HCT116 (cell line): ENCODE results near the gene PIEZO2. TPM values are rescaled to one million over a fixed set of nuclear protein-coding genes. Genes with fewer than 3 reads are reported as not detected.

ENCODE experiments used
- ATAC-seq: fragments of 200-7000 bp; cut with Tn5 transposase; 2 replicates; pipeline ENCODE4 v1.9.1; 2020; ENCODE audit warnings: mild to moderate bottlenecking, moderate library complexity
- BruUV-seq: library from RNA; stranded (reverse); fragments of 400-500 nt; replicated peaks from 2 replicates; lab custom pipeline; 2021; lab: Mats Ljungman, UMichigan
- CTCF ChIA-PET: fragments of 300-600 bp; sonication (Branson Sonifier 250); formaldehyde crosslinking; loops from one replicate; lab custom pipeline; 2021; ENCODE audit warnings: antibody characterized with exemption; lab: Charles Lee
- POLR2A ChIA-PET: fragments of 300-600, 350-600 bp; sonication (Branson Sonifier 250); formaldehyde crosslinking; loops from one replicate; lab custom pipeline; 2021; ENCODE audit warnings: antibody characterized with exemption; lab: Charles Lee
- RAD21 ChIA-PET, 2 experiments: fragments of 300-600 bp; sonication (Branson Sonifier 250); formaldehyde crosslinking; loops; one replicate each; lab custom pipeline; 2023; ENCODE audit warnings: low total read pairs in 2 of 2; ENCODE audit not compliant: uncharacterized antibody in 2 of 2, unreplicated experiment in 2 of 2, low non-redundant PET in 1 of 2; lab: Charles Lee
- DNase-seq: peaks from one replicate; pipeline ENCODE4 v3.0.0-alpha.2; 2010; ENCODE audit warnings: low read depth, low spot score
- H2AFZ ChIP-seq: fragments of 200-600 bp; shearing (Covaris generic), sonication (generic); 2 replicates; pipeline ENCODE4 v1.6.1; 2017; ENCODE audit warnings: low read depth, mixed run types, mixed read lengths, antibody characterized with exemption, low read length; ENCODE audit not compliant: poor library complexity, severe bottlenecking
- H3K27ac ChIP-seq: 2 replicates; pipeline ENCODE4 v1.5.1; 2012; ENCODE audit warnings: low read depth, low read length
- H3K27me3 ChIP-seq: fragments of 200-600 bp; sonication (generic); 2 replicates; pipeline ENCODE4 v1.6.1; 2016; ENCODE audit warnings: mixed run types, low read length, mixed read lengths; ENCODE audit not compliant: insufficient read depth
- H3K36me3 ChIP-seq, 2 experiments: fragments of 200-500 bp in 1 of 2; fragments of 200-600 bp in 1 of 2; sonication (Bioruptor generic) in 1 of 2; sonication (generic) in 1 of 2; 2 replicates each; pipeline versions ENCODE4 v1.5.1 to v1.6.1; 2014 to 2016; ENCODE audit warnings: low read length in 2 of 2, inconsistent platforms in 1 of 2, mixed read lengths in 1 of 2, mixed run types in 1 of 2; ENCODE audit not compliant: insufficient read depth in 2 of 2, control insufficient read depth in 1 of 2
- H3K4me1 ChIP-seq, 2 experiments: fragments of 200-600 bp in 1 of 2; sonication (generic) in 1 of 2; 2 replicates each; pipeline versions ENCODE4 v1.5.1 to v1.6.1; 2012 to 2017; ENCODE audit warnings: low read length in 2 of 2, inconsistent platforms in 1 of 2, mild to moderate bottlenecking in 1 of 2, mixed read lengths in 1 of 2, mixed run types in 1 of 2, moderate library complexity in 1 of 2; ENCODE audit not compliant: insufficient read depth in 2 of 2, control insufficient read depth in 1 of 2
- H3K4me2 ChIP-seq: fragments of 200-600 bp; sonication (generic); 2 replicates; pipeline ENCODE4 v1.6.1; 2017; ENCODE audit warnings: mixed run types, low read length, mixed read lengths
- H3K4me3 ChIP-seq, 2 experiments: fragments of 200-600 bp in 1 of 2; sonication (generic) in 1 of 2; replicated peaks in 1 of 2; 2 replicates each; pipeline ENCODE4 v1.5.1; 2011 to 2016; ENCODE audit warnings: low read length in 2 of 2, control low read depth in 1 of 2, low read depth in 1 of 2, mild to moderate bottlenecking in 1 of 2, mixed read lengths in 1 of 2, mixed run types in 1 of 2
- H3K79me2 ChIP-seq: fragments of 200-600 bp; sonication (generic); 2 replicates; pipeline ENCODE4 v1.6.1; 2017; ENCODE audit warnings: mild to moderate bottlenecking, mixed run types, low read length, moderate library complexity, mixed read lengths; ENCODE audit not compliant: insufficient read depth
- H3K9ac ChIP-seq: fragments of 200-600 bp; sonication (generic); 2 replicates; pipeline ENCODE4 v1.6.1; 2016; ENCODE audit warnings: low read length, mixed read lengths
- H3K9me2 ChIP-seq: fragments of 200-600 bp; sonication (generic), shearing (Covaris generic); 2 replicates; pipeline ENCODE4 v1.6.1; 2017; ENCODE audit warnings: mixed run types, mild to moderate bottlenecking, moderate library complexity; ENCODE audit not compliant: insufficient read depth
- H3K9me3 ChIP-seq, 2 experiments: fragments of 200-500 bp in 1 of 2; fragments of 200-600 bp in 1 of 2; sonication (Bioruptor generic) in 1 of 2; sonication (generic) in 1 of 2; 2 replicates each; pipeline ENCODE4 v1.6.1; 2014 to 2017; ENCODE audit warnings: low read length in 2 of 2, mixed read lengths in 2 of 2, inconsistent platforms in 1 of 2, low read depth in 1 of 2, mild to moderate bottlenecking in 1 of 2, mixed run types in 1 of 2, moderate library complexity in 1 of 2; ENCODE audit not compliant: control insufficient read depth in 1 of 2, insufficient read depth in 1 of 2
- H4K20me1 ChIP-seq: fragments of 200-600 bp; sonication (generic), shearing (Covaris generic); 2 replicates; pipeline ENCODE4 v1.6.1; 2017; ENCODE audit warnings: mixed run types, mild to moderate bottlenecking, moderate library complexity; ENCODE audit not compliant: insufficient read depth
- CBX3 ChIP-seq: IDR thresholded peaks from 2 replicates; pipeline ENCODE4 v1.6.1; 2012; ENCODE audit warnings: low read depth
- CEBPB ChIP-seq: IDR thresholded peaks from 2 replicates; pipeline ENCODE4 v1.6.1; 2012; ENCODE audit warnings: low read depth
- CTCF ChIP-seq, 3 experiments: fragments of 200-600 bp in 1 of 3; sonication (generic) in 1 of 3; IDR thresholded peaks in 2 of 3; conservative IDR thresholded peaks in 1 of 3; 2 replicates each; pipeline ENCODE4 v1.5.1; 2012 to 2017; ENCODE audit warnings: low read depth in 2 of 3, low read length in 2 of 3, antibody characterized with exemption in 1 of 3, borderline replicate concordance in 1 of 3, control low read depth in 1 of 3, mild to moderate bottlenecking in 1 of 3, mixed read lengths in 1 of 3, mixed run types in 1 of 3, moderate library complexity in 1 of 3; ENCODE audit not compliant: insufficient read depth in 1 of 3
- EGR1 ChIP-seq: IDR thresholded peaks from 2 replicates; pipeline ENCODE4 v1.6.1; 2012; ENCODE audit warnings: low read depth
- ELF1 ChIP-seq: IDR thresholded peaks from 2 replicates; pipeline ENCODE4 v1.6.1; 2012; ENCODE audit warnings: low read depth, borderline replicate concordance
- EZH2phosphoT487 ChIP-seq: fragments of 200-600 bp; IDR thresholded peaks from 2 replicates; pipeline ENCODE4 v1.6.1; 2018; ENCODE audit warnings: antibody characterized with exemption, borderline replicate concordance
- FOSL1 ChIP-seq: IDR thresholded peaks from 2 replicates; pipeline ENCODE4 v1.6.1; 2012; ENCODE audit warnings: low read depth
- JUND ChIP-seq: IDR thresholded peaks from 2 replicates; pipeline ENCODE4 v1.6.1; 2012
- POLR2A ChIP-seq: IDR thresholded peaks from 2 replicates; pipeline ENCODE4 v1.7.0; 2011; ENCODE audit warnings: borderline replicate concordance; ENCODE audit not compliant: insufficient read depth, insufficient read length; ENCODE audit errors: extremely low read depth
- POLR2AphosphoS5 ChIP-seq: IDR thresholded peaks from 2 replicates; pipeline ENCODE4 v1.6.1; 2011; ENCODE audit warnings: mild to moderate bottlenecking, low read depth, low read length, moderate library complexity
- REST ChIP-seq: IDR thresholded peaks from 2 replicates; pipeline ENCODE4 v1.6.1; 2012; ENCODE audit warnings: low read depth
- SIN3A ChIP-seq: IDR thresholded peaks from 2 replicates; pipeline ENCODE4 v1.6.1; 2012; ENCODE audit warnings: low read depth
- SP1 ChIP-seq: IDR thresholded peaks from 2 replicates; pipeline ENCODE4 v1.6.1; 2012; ENCODE audit warnings: low read depth
- SRF ChIP-seq: IDR thresholded peaks from 2 replicates; pipeline ENCODE4 v1.6.1; 2012; ENCODE audit warnings: low read depth
- TCF7L2 ChIP-seq: IDR thresholded peaks from 2 replicates; pipeline ENCODE4 v1.7.0; 2011; ENCODE audit warnings: borderline replicate concordance, inconsistent platforms; ENCODE audit not compliant: insufficient read depth, insufficient read length; ENCODE audit errors: extremely low read depth
- YY1 ChIP-seq: IDR thresholded peaks from 2 replicates; pipeline ENCODE4 v1.6.1; 2011; ENCODE audit warnings: low read length, low read depth, moderate library complexity, mild to moderate bottlenecking; ENCODE audit not compliant: insufficient replicate concordance; ENCODE audit errors: extremely low read depth
- ZFX ChIP-seq: fragments of 450-650 bp; IDR thresholded peaks from 2 replicates; pipeline ENCODE4 v1.6.1; 2017
- ZNF274 ChIP-seq: fragments of 200-500 bp; sonication (Bioruptor generic); IDR thresholded peaks from 2 replicates; pipeline ENCODE4 v1.6.1; 2014; ENCODE audit warnings: mild to moderate bottlenecking, low read depth, low read length, inconsistent platforms
- intact Hi-C: fragments of 100-400 bp; cut with micrococcal nuclease; formaldehyde crosslinking; loops from 2 replicates; pipeline ENCODE4 v1.10.0; 2022
- total RNA-seq: library from RNA; stranded (reverse); gene quantifications from one replicate; pipeline ENCODE4 v1.2.1, GENCODE V29; 2021; ENCODE audit not compliant: unreplicated experiment
- TF ChIP-seq, protein P1 (sequence below): IDR thresholded peaks from 2 replicates; pipeline ENCODE4 v1.6.1; 2012
- TF ChIP-seq, protein P2 (sequence below): IDR thresholded peaks from 2 replicates; pipeline ENCODE4 v1.6.1; 2011; ENCODE audit warnings: mild to moderate bottlenecking, low read length, moderate library complexity; ENCODE audit not compliant: insufficient replicate concordance; ENCODE audit errors: extremely low read depth

Gene PIEZO2
- total RNA-seq, 1 experiment from 2014 or later, result 0.34 TPM

GRCh38 chr18:11035814-11036495 is 113.4 kb downstream of the PIEZO2 start:
- intact Hi-C loops, result no loop called here
- Histone ChIP-seq H2AFZ (no peak overlapping the region), H3K9ac (no peak overlapping the region), H3K4me3 (no peak overlapping the region), H4K20me1 (no peaks in the 10 kb centered on the region), H3K9me3 (no peaks in the 10 kb centered on the region), H3K4me2 (no peak overlapping the region), H3K27ac (no peak overlapping the region), H3K9me2 (no peaks in the 10 kb centered on the region), H3K36me3 (no peaks in the 10 kb centered on the region), H3K27me3 (peaks cover 10% of the 10 kb centered on the region; the same call in 1 of the 2 replicates), H3K79me2 (no peaks in the 10 kb centered on the region), H3K4me1 (no peaks in the 10 kb centered on the region)
- POLR2A ChIA-PET, result no interaction called here
- no peak for TF ChIP-seq EGR1
- TF ChIP-seq JUND, result no peak
- TF ChIP-seq, protein P1, sequence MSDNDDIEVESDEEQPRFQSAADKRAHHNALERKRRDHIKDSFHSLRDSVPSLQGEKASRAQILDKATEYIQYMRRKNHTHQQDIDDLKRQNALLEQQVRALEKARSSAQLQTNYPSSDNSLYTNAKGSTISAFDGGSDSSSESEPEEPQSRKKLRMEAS, result no peak
- TF ChIP-seq EZH2phosphoT487, result no peak
- TF ChIP-seq POLR2AphosphoS5, result no peak
- no peak for TF ChIP-seq CTCF (IDR thresholded peaks at IDR 0.05 in 2 of 3, conservative IDR thresholded peaks at IDR 0.05 in 1 of 3; ENCODE audit: borderline replicate concordance in 1 of 3, insufficient read depth in 1 of 3, low read depth in 2 of 3, low read length in 2 of 3)
- no peak for TF ChIP-seq SRF
- TF ChIP-seq, protein P2, sequence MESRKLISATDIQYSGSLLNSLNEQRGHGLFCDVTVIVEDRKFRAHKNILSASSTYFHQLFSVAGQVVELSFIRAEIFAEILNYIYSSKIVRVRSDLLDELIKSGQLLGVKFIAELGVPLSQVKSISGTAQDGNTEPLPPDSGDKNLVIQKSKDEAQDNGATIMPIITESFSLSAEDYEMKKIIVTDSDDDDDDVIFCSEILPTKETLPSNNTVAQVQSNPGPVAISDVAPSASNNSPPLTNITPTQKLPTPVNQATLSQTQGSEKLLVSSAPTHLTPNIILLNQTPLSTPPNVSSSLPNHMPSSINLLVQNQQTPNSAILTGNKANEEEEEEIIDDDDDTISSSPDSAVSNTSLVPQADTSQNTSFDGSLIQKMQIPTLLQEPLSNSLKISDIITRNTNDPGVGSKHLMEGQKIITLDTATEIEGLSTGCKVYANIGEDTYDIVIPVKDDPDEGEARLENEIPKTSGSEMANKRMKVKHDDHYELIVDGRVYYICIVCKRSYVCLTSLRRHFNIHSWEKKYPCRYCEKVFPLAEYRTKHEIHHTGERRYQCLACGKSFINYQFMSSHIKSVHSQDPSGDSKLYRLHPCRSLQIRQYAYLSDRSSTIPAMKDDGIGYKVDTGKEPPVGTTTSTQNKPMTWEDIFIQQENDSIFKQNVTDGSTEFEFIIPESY, result no peak
- no peak for TF ChIP-seq YY1
- no peak for TF ChIP-seq SP1
- no peak for TF ChIP-seq FOSL1
- TF ChIP-seq SIN3A, result no peak
- no peak for TF ChIP-seq CBX3
- no peak for TF ChIP-seq ZNF274
- TF ChIP-seq ZFX, result no peak
- no peak for TF ChIP-seq CEBPB
- no peak for TF ChIP-seq TCF7L2
- TF ChIP-seq ELF1, result no peak
- no peak for TF ChIP-seq REST
- TF ChIP-seq POLR2A, result no peak
- CTCF ChIA-PET, result interaction anchor here (1.6 kb wide), 1 partner anchor 184 kb away, joined by 6 read pairs; no protein-coding TSS in a partner anchor
- DNase-seq (no peak), ATAC-seq (no peak)
- no TSS peak for BruUV-seq
- RAD21 ChIA-PET, result no interaction called here
